ENCODE results near the gene DUS1L.

Gene DUS1L

GRCh38 chr17:82008258-82008940 is 57.2 kb downstream of the DUS1L start:
- FAIRE-seq = no peak
- TF ChIP-seq POLR2A (IDR thresholded peaks at IDR 0.05; ENCODE audit: low read depth, low read length) = no peak

More at GRCh38 chr17:82008258-82008940, 57.2 kb downstream of the DUS1L start:
- DNase-seq (ENCODE audit: insufficient read length, low spot score) = no peak
